ENCODE measurements around the gene FAM240A. TPM values are rescaled to one million over a fixed set of nuclear protein-coding genes. Genes with fewer than 3 reads are reported as not detected.

FAM240A gene
- total and polyA plus RNA-seq, 4 donors, result not detected

DNA sequence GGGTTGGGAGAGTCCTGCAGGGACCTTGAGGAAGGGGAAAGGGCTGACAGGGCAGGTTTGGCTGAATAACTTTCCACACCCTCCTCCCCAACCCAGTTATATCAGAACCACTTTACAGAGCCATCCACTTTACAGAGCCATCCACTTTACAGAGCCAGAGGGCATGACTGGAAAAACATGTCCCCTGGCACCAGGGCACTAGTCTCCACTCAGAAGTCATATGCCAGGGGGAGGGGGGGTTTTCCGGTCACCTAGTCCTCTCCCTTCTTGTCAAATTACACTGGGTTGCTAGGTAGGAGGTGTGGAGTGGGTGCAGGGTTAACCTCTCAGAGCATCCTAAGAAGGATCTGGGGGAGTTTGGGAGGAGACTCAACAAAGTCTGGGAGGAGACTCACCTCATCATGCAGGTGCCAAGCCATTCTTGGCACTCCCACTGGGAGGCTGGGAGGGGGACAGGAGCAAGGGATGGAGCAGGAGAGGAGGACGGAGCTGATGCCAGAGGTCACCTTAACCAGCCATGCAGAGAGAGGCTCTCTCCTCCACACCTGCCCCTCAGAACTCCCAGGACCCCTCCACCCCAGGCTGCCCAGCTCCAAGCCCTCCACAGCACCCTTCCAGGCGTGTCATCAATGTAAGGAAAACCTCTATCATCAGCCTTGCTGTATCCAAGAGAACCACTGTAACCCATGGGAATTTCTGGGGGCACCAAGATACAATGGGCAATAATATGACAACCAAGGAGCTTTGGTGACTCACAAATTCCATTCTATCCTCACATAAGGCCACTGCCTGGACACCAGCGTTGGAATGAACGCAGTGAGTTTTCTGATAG lies 47.9 kb upstream of the FAM240A start:
- no peak overlapping the region for H3K9ac ChIP-seq (ENCODE audit: low read depth in 1 of 2, low read length in 2 of 2)
- H3K27me3 ChIP-seq (ENCODE audit: control insufficient read depth in 4 of 4, insufficient read depth in 4 of 4, low read length in 3 of 4), result no peaks in the 10 kb centered on the region
- TF ChIP-seq, protein P1, sequence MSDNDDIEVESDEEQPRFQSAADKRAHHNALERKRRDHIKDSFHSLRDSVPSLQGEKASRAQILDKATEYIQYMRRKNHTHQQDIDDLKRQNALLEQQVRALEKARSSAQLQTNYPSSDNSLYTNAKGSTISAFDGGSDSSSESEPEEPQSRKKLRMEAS (IDR thresholded peaks at IDR 0.05), result no peak
- no peak for TF ChIP-seq HNF4G (IDR thresholded peaks at IDR 0.05)
- TF ChIP-seq, protein P2, sequence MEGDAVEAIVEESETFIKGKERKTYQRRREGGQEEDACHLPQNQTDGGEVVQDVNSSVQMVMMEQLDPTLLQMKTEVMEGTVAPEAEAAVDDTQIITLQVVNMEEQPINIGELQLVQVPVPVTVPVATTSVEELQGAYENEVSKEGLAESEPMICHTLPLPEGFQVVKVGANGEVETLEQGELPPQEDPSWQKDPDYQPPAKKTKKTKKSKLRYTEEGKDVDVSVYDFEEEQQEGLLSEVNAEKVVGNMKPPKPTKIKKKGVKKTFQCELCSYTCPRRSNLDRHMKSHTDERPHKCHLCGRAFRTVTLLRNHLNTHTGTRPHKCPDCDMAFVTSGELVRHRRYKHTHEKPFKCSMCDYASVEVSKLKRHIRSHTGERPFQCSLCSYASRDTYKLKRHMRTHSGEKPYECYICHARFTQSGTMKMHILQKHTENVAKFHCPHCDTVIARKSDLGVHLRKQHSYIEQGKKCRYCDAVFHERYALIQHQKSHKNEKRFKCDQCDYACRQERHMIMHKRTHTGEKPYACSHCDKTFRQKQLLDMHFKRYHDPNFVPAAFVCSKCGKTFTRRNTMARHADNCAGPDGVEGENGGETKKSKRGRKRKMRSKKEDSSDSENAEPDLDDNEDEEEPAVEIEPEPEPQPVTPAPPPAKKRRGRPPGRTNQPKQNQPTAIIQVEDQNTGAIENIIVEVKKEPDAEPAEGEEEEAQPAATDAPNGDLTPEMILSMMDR (IDR thresholded peaks at IDR 0.05; ENCODE audit: low read depth, low read length, missing input control), result no peak
- TF ChIP-seq TAF1 (conservative IDR thresholded peaks at IDR 0.05), result no peak
- TF ChIP-seq RXRA (IDR thresholded peaks at IDR 0.05), result no peak
- TF ChIP-seq, protein P3, sequence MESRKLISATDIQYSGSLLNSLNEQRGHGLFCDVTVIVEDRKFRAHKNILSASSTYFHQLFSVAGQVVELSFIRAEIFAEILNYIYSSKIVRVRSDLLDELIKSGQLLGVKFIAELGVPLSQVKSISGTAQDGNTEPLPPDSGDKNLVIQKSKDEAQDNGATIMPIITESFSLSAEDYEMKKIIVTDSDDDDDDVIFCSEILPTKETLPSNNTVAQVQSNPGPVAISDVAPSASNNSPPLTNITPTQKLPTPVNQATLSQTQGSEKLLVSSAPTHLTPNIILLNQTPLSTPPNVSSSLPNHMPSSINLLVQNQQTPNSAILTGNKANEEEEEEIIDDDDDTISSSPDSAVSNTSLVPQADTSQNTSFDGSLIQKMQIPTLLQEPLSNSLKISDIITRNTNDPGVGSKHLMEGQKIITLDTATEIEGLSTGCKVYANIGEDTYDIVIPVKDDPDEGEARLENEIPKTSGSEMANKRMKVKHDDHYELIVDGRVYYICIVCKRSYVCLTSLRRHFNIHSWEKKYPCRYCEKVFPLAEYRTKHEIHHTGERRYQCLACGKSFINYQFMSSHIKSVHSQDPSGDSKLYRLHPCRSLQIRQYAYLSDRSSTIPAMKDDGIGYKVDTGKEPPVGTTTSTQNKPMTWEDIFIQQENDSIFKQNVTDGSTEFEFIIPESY (IDR thresholded peaks at IDR 0.05), result no peak
- TF ChIP-seq SP1 (IDR thresholded peaks at IDR 0.05), result no peak
- no peak for TF ChIP-seq GABPA (IDR thresholded peaks at IDR 0.05 in 1 of 2, conservative IDR thresholded peaks at IDR 0.05 in 1 of 2)
- TF ChIP-seq, protein P4, sequence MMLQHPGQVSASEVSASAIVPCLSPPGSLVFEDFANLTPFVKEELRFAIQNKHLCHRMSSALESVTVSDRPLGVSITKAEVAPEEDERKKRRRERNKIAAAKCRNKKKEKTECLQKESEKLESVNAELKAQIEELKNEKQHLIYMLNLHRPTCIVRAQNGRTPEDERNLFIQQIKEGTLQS (IDR thresholded peaks at IDR 0.05), result no peak
- no peak for TF ChIP-seq RAD21 (IDR thresholded peaks at IDR 0.05)
- no peak for TF ChIP-seq FOXA2 (IDR thresholded peaks at IDR 0.05)
- H3K36me3 ChIP-seq (ENCODE audit: control insufficient read depth in 4 of 4, insufficient read depth in 3 of 4, low read depth in 1 of 4, low read length in 3 of 4), result no peaks in the 10 kb centered on the region
- H3K4me3 ChIP-seq (ENCODE audit: low read depth in 1 of 3, low read length in 3 of 3), result no peak overlapping the region
- 95% methylated on average over 5 of the region's 5 CpGs for WGBS
- no peak overlapping the region for H3K27ac ChIP-seq (ENCODE audit: low read depth in 1 of 2, low read length in 2 of 2)
- H3K4me1 ChIP-seq (ENCODE audit: control insufficient read depth in 4 of 4, insufficient read depth in 4 of 4, low read length in 3 of 4), result peaks cover 0 to 20% (median 11%) of the 10 kb centered on the region in 4 donors
- DNase-seq (ENCODE audit: low spot score), result no peak
- H3K9me3 ChIP-seq (ENCODE audit: control insufficient read depth in 4 of 4, low read length in 3 of 4), result no peaks in the 10 kb centered on the region

DNA sequence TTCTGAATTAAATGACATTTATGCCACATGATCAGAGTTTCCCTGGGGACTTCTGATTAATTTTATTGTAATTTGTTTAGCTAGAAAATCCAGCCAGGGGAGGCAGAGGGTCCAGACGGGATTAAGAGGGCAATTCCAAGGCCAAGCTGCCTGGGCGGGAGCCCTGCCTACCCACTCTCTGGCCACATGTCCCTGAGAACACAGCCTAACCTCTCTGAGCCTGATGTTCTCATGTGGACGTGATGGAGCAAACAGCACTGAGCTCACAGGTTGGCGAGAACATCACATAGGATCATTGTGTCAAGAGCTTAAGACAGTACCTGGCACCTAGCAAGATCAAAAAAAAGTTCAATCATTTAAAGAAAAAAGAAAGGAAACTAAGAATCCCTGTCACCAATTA lies 47.2 kb upstream of the FAM240A start:
- Histone ChIP-seq H3K27ac (ENCODE audit: low read depth in 1 of 2, low read length in 2 of 2) (peak overlapping the region in 1 of 2 donors; percentile 96), H3K9ac (ENCODE audit: low read depth in 1 of 2, low read length in 2 of 2) (no peak overlapping the region), H3K4me3 (ENCODE audit: low read depth in 1 of 3, low read length in 3 of 3) (no peak overlapping the region), H3K27me3 (ENCODE audit: control insufficient read depth in 4 of 4, insufficient read depth in 4 of 4, low read length in 3 of 4) (no peaks in the 10 kb centered on the region), H3K36me3 (ENCODE audit: control insufficient read depth in 4 of 4, insufficient read depth in 3 of 4, low read depth in 1 of 4, low read length in 3 of 4) (no peaks in the 10 kb centered on the region), H3K9me3 (ENCODE audit: control insufficient read depth in 4 of 4, low read length in 3 of 4) (no peaks in the 10 kb centered on the region), H3K4me1 (ENCODE audit: control insufficient read depth in 4 of 4, insufficient read depth in 4 of 4, low read length in 3 of 4) (peaks cover 0 to 18% (median 5%) of the 10 kb centered on the region in 4 donors)
- TF ChIP-seq, protein P1 (IDR thresholded peaks at IDR 0.05), result no peak
- TF ChIP-seq GABPA (IDR thresholded peaks at IDR 0.05 in 1 of 2, conservative IDR thresholded peaks at IDR 0.05 in 1 of 2) (no peak), TAF1 (conservative IDR thresholded peaks at IDR 0.05) (no peak), NR2F2 (IDR thresholded peaks at IDR 0.05) (no peak), HNF4A (conservative IDR thresholded peaks at IDR 0.05) (no peak), RXRA (IDR thresholded peaks at IDR 0.05) (no peak), YY1 (IDR thresholded peaks at IDR 0.05) (no peak), EGR1 (IDR thresholded peaks at IDR 0.05; ENCODE audit: low read depth in 2 of 2) (no peak), FOXA1 (IDR thresholded peaks at IDR 0.05) (no peak), JUND (IDR thresholded peaks at IDR 0.05) (no peak), SP1 (IDR thresholded peaks at IDR 0.05) (no peak), HNF4G (IDR thresholded peaks at IDR 0.05) (no peak)
- TF ChIP-seq, protein P4 (IDR thresholded peaks at IDR 0.05), result no peak
- TF ChIP-seq, protein P5, sequence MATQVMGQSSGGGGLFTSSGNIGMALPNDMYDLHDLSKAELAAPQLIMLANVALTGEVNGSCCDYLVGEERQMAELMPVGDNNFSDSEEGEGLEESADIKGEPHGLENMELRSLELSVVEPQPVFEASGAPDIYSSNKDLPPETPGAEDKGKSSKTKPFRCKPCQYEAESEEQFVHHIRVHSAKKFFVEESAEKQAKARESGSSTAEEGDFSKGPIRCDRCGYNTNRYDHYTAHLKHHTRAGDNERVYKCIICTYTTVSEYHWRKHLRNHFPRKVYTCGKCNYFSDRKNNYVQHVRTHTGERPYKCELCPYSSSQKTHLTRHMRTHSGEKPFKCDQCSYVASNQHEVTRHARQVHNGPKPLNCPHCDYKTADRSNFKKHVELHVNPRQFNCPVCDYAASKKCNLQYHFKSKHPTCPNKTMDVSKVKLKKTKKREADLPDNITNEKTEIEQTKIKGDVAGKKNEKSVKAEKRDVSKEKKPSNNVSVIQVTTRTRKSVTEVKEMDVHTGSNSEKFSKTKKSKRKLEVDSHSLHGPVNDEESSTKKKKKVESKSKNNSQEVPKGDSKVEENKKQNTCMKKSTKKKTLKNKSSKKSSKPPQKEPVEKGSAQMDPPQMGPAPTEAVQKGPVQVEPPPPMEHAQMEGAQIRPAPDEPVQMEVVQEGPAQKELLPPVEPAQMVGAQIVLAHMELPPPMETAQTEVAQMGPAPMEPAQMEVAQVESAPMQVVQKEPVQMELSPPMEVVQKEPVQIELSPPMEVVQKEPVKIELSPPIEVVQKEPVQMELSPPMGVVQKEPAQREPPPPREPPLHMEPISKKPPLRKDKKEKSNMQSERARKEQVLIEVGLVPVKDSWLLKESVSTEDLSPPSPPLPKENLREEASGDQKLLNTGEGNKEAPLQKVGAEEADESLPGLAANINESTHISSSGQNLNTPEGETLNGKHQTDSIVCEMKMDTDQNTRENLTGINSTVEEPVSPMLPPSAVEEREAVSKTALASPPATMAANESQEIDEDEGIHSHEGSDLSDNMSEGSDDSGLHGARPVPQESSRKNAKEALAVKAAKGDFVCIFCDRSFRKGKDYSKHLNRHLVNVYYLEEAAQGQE (IDR thresholded peaks at IDR 0.05), result no peak
- 74% methylated on average over 4 of the region's 4 CpGs for WGBS
- DNase-seq (ENCODE audit: low spot score), result no peak
